IPS-18c (cell line): Measurements from ENCODE around the gene GJA4.
"Not testable (repeated sequence)": the region's sequence is repeated elsewhere in the genome, so short reads cannot be mapped to it uniquely, and the experiment has no call there.

Source experiments
- H3K4me3 ChIP-seq: 2 replicates; pipeline ENCODE4 v1.7.0; 2013; ENCODE audit warnings: low read depth, mild to moderate bottlenecking, low read length, moderate library complexity; ENCODE audit not compliant: insufficient read depth
- H3K9me3 ChIP-seq: one replicate; pipeline ENCODE4 v1.6.1; 2013; ENCODE audit warnings: mild to moderate bottlenecking, low read length, moderate library complexity; ENCODE audit not compliant: control insufficient read depth, insufficient read depth

The GJA4 gene

DNA sequence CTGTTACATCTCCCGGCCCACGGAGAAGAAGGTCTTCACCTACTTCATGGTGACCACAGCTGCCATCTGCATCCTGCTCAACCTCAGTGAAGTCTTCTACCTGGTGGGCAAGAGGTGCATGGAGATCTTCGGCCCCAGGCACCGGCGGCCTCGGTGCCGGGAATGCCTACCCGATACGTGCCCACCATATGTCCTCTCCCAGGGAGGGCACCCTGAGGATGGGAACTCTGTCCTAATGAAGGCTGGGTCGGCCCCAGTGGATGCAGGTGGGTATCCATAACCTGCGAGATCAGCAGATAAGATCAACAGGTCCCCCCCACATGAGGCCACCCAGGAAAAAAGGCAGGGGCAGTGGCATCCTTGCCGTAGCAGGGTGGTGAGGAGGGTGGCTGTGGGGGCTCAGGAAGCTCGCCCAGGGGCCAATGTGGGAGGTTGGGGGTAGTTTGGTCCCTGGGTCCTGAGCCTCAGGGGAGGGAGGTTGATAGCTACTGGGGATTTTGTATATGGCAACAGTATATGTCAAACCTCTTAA, 31.0 kb upstream of the GJA4 start:
- Histone ChIP-seq H3K4me3 (no peak overlapping the region), H3K9me3 (no peaks in the 10 kb centered on the region)

DNA sequence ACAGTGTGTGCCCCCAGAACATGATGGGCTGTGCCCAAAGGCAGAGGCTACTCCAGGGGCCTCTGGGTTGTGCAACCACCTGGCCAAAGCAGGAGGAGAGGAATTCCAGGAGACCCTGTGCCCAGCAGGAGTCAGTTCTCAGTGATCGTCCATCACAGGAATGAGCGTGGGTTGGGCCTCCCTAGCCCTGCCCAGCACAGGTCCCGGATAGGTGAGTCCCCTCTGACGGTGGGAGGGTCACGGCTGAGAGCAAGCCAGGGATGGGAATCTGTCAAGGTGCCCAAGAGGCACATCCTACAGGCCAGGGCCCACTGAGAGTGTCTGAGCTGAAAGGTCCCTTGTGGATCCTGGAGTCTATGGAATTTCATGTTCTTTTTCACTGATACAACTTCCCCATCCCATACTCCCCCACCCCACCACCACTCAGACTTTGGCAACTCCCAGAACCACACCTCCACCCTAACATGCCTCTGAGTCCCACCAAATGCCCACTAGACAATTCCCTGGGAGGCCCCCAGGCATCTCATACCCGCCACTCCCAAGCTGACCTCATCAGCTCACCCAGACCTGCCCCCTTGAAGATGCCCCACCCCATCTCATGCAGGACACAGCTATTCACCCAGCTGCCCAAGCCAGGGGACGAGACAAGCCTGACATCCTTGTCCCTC, 30.2 kb upstream of the GJA4 start:
- no peak overlapping the region for H3K4me3 ChIP-seq
- no peaks in the 10 kb centered on the region for H3K9me3 ChIP-seq

DNA sequence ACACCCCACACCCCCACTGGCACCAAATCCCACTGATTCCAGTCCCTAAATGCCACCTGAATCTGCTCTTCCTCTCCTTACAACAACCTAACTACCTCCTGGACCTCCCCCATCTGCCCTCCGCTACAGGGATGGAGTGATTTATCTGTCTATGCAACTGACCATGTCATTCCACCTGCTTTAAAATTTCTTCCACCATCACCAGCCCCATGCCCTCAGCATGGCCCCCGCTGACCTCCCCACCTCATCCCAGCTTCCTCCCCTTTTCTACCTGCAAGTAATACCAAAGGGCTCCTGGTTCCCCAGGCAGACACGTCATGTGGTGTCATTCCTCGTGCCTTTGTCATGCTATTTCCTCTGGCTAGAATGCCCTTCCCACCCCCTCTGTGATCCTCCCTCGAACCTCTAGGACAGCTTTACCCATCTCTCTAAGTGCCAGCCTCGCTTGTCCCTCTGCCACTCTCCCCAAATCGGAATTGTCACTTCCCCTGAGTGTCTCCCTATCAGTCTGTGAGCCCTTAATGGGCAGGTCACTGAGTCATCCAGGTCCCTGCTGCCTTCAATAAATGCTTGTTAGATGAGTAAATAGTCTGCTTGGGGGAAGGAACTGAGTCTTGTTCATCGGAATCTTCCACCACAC, 29.5 kb upstream of the GJA4 start:
- Histone ChIP-seq H3K9me3 (no peaks in the 10 kb centered on the region), H3K4me3 (no peak overlapping the region)

DNA sequence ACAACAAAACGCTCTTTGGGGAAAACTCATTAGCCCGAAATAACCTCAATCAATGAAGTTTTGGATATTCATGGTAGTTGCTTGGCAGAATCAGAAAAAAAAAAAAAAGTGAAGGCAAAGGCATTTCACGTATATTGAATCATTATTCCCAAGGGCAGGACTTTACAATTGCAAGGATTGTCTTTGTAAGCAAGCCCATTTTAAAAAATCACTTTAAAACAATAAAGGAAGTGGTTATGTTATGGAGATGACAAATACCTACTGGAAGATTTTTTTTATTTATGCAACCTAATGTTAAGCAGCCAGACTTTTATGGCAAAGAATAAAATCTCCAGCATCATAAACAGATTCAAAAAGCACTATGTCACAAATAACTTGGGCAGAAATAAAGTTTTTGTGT, 23.9 kb upstream of the GJA4 start:
- H3K9me3 ChIP-seq: no peaks in the 10 kb centered on the region
- H3K4me3 ChIP-seq: no peak overlapping the region

DNA sequence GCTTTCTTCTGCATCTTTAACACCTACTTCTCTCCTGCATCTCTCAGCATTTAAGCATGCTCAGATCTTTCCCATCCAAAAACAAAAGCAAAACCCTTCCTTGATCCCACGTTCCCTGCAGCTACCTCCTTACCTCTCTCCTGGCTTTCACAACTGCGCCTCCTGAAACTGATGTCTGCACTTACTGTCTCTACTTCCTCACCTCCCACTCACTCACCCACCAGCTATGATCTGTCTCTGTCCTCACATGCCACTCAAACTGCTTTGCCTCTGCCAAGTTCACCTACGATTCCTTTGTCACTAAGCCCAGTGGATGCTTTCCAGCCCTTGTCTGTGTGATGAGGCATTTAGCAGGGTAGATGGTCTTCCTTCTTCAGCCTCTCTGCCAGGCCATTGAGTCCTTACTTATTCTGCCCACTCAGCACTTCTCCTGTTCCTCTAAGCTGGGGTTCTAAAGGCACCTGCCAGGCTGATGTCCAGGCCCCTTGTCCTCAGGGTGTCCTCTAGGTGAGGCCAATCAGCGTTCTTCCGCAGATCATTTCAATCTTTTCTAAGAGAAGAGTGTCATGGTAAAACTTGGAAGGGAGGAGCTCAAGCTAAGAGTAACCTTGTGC, 21.8 kb upstream of the GJA4 start:
- H3K9me3 ChIP-seq: no peaks in the 10 kb centered on the region

DNA sequence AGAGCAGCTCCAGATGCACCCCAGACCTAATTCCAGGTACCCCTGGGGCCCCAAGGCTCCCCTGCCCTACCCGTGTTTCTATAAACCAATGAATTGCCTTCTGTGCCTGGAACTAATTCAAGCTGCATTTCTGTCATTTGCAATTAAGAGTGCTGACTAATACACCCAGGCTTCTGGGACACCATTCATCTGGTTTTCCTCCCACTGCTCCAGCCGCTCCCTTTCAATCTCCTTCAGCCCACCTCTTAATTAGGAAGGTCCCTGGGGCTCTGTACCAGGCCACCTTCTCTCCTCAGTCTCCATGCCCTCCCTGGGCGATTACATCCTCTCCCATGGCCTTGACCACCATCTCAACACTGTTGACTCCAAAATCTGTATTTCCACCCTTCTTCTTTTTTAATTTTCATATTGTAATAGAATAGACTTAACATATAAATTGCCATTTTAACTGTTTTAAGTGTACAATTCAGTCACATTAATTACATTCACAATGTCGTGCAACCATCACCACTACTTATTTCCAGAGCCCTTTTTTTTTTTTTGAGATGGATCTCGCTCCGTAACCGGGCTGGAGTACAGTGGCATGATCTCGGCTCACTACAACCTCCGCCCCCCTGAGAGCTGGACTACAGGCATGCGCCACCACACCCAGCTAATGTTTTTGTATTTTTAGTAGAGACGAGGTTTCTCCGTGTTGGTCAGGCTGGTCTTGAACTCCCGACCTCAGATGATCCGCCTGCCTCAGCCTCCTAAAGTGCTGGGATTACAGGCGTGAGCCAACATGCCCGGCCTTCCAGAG, 21.0 kb upstream of the GJA4 start:
- Histone ChIP-seq H3K9me3 (no peaks in the 10 kb centered on the region), H3K4me3 (no peak overlapping the region)

More for the DNA sequence above, 21.8 kb upstream of the GJA4 start:
- no peak overlapping the region for H3K4me3 ChIP-seq

DNA sequence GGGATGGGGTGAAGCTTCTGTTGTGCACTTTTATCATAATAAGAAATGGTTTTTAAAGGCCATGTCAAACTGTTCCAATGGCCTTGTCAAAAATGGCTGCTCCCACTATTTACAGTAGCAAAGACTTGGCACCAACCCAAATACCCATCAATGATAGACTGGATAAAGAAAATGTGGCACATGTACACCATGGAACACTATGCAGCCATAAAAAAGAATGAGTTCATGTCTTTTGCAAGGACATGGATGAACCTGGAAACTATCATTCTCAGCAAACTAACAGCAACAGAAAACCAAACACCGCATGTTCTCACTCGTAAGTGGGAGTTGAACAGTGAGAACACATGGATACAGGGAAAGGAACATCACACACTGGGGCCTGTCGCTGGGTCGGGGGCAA, 19.7 kb upstream of the GJA4 start:
- not testable (repeated sequence) for H3K4me3 ChIP-seq, H3K9me3 ChIP-seq

DNA sequence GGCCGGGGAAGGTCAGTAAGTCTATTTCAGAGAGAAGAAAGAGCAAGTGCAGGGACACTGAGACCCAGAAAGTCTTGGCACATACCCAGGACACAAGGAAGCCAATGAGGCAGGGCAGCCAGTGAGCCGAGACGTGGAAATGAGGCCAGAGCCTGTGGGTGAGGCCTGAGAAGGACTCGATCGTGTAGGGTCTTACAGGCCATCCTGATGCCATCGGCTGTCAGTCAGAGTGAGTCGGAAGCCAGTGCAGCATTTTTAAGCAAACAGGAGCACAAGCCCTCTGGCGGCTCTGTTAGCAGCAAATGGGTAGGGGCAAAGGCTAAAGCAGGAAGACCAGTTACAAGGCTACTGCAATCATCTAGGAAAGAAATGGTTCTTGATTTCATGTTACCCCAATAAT, 17.8 kb upstream of the GJA4 start:
- Histone ChIP-seq H3K4me3 (no peak overlapping the region), H3K9me3 (no peaks in the 10 kb centered on the region)

DNA sequence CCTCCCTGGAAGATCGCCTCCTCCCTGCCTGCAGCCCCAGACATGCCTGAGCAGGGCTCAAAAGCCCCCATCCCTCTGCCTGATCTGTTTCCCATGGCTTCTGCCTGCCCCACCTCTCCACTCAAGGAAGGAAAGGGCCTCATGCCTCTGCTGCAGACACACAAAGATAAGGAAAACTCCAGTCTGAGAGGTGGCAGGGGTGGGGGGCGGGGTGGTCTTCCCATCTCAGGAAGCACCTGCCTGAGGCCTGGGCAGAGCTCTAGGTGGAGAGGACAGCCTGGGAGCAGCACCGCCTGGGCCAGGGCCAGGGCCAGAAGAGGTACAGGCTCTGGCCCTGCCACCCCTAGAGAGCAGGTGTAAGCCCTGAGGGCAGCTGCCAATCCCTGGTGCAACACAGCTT, 15.9 kb upstream of the GJA4 start:
- Histone ChIP-seq H3K4me3 (no peak overlapping the region), H3K9me3 (no peaks in the 10 kb centered on the region)

DNA sequence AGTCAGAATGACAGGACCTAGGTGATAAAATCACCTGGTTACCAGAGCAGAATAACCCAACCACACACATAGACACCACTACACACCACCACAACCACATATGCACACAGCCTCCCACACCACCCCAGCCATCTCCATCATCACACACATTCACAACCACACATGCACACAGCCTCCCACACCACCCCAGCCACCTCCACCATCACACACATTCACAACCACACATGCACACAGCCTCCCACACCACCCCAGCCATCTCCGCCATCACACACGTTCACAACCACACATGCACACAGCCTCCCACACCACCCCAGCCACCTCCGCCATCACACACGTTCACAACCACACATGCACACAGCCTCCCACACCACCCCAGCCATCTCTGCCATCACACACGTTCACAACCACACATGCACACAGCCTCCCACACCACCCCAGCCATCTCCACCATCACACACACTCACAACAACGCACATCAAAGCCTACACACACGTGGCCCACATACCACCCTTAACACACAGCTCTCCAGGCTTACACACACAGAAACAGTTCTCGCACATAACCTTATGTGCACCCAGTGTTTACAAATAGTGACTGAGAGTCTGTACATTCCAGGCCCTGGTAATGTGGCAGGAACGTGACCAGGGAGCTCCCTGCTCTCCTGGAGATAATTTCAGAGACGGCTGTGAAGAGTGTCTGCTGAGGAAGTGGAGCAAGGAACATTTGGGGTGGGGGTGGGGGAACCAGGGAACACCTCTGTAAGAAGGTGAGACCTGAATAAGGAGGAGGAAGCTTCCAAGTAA, 15.1 kb upstream of the GJA4 start:
- H3K9me3 ChIP-seq: no peaks in the 10 kb centered on the region
- no peak overlapping the region for H3K4me3 ChIP-seq

DNA sequence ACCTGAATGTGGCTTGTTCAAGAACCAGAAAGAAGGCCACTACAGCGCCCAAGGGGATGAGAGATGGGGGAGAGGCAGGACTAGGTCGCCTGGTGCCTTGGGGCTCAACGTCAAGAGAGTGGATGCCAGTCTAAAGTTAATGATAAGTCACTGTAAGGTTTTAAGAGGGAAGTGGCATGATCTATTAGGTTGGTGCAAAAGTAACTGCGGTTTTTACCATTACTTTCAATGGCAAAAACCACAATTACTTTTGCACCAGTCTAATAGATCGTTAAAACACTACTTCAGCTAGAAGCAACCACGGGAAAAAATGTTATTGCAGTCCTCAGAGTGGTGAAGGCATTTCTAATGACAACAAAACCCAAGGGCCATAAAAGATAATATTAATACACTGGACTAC, 14.4 kb upstream of the GJA4 start:
- Histone ChIP-seq H3K4me3 (no peak overlapping the region), H3K9me3 (no peaks in the 10 kb centered on the region)

DNA sequence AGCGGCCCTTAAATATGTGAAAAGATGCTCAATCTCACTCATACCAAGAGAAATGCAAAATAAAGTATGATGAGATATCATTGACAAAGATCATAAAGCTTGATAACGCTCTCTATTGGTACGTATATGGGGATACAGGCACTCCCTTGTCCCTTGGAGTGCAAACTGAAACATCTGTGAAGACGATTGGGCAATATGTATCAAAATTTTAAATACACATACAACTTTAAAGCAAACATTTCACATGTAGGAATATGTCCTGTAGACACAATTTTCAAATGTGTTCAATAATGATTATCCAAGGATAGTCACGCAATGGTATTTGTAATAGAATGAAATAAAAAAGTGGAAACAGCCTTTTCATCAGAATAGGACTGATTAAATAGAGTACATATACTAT, 13.8 kb upstream of the GJA4 start:
- Histone ChIP-seq H3K4me3 (no peak overlapping the region), H3K9me3 (no peaks in the 10 kb centered on the region)

DNA sequence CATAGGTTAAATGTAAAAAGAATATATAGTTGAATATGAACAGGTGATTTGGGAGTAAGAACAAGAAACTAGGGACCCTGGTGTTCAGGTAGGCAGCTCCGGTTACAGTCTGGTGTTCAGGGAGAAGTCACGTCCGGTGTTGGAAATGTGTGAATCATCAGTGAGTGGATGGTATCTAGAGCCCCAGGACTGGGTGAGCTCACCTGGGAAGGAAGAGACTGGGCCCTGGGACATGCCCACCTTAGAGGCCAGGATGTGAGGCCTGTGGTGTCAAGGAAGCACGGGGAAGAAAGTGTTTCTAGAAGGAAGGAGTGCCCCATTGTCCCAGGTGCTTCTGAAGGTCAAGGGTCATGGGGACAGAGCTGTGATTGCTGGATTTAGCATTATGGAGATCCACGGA, 13.3 kb upstream of the GJA4 start:
- no peak overlapping the region for H3K4me3 ChIP-seq

DNA sequence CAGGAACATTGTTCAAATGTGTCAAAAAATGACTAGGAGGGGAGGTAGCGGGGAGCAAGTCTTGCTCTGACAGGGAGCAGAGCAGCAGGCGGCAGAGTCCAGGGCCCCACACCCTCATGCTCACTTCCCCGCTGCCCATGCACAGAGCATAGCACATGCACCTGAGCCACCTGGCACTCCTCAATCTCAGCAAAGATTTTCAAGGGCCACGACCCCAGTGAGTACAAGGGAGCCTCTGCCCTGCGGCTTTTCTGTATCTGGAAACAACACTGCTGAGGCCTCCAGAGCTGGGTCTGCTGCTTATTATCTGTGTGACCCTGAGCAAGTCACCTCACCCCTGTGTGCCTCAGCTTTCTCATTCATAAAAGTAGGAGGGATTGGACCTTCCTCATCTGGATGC, 12.8 kb upstream of the GJA4 start:
- Histone ChIP-seq H3K4me3 (no peak overlapping the region), H3K9me3 (no peaks in the 10 kb centered on the region)

More for the DNA sequence above, 13.3 kb upstream of the GJA4 start:
- H3K9me3 ChIP-seq: no peaks in the 10 kb centered on the region

DNA sequence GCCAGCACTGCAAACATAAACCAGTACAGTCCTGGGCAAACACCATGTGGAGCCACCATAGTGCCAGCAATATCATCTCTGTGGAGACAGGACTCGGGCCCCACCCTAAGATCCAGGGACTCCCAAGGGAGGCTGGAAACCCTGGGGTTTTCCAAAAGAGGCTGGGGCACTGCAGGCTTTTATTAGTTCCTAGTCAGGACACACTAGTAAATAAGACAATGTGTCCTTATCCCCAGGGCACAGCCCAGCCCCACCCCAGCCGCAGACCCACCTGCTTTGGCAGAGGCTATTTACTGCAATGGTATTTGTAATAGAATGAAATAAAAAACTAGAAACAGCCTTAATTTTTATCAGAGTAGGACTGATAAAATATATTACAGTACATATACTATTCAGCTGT, 12.3 kb upstream of the GJA4 start:
- H3K9me3 ChIP-seq: no peaks in the 10 kb centered on the region
- no peak overlapping the region for H3K4me3 ChIP-seq

DNA sequence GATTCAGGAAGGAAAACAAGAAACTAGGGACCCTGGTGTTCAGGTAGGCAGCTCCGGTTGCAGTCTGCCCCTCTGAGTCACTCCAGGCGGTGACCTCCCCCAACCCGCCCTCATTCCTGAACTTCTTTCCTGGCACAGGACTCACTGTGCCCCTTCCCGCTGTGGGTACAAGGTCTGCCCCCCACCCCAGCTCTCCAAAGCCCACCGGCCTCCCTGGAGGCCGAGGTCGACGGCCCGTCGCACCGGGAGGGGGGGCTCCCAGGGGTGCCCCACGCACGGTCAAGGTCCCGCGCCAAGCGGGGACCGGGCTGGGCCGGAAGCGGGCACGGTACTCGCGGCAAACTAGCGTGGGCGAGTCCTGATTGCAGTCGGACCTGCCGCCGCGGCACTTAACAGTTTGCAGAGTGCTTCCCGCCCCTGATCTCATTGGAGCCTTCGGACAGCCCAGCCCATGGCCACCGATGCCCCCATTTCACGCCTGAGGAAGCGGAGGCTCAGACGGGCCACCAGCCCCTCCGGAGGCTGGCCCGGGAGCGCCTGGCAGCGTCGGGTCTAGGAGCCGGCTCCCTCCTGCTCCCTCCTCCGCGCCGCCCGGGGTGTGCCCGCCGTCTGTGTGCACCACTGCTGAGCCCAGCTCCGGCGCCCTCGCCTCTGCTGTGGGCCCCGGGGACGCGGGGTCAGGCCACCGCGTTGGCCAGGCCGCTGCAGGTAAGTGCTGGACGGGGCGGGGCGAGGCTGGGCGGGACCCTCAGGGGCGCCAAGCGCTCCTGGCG, 11.5 kb upstream of the GJA4 start, which contains the start of gene GJB3:
Gene GJB3, plus strand, starts transcription at position 144 of the 773 bp plus-strand sequence. CDS start 3,549 bp downstream, outside the sequence.
- Histone ChIP-seq H3K9me3 (no peaks in the 10 kb centered on the region), H3K4me3 (peak within 1 kb of the TSS; percentile 63)
